Hepatocyte (in vitro differentiated cells): ENCODE results near the gene TNFRSF1B.

Experiments used
- CTCF ChIP-seq: fragments of 200-600 bp; sonication (generic); IDR thresholded peaks from 2 replicates; pipeline ENCODE4 v1.5.1; 2016; ENCODE audit warnings: antibody characterized with exemption, mild to moderate bottlenecking; ENCODE audit not compliant: poor library complexity
- EZH2 ChIP-seq: fragments of 200-600 bp; sonication (generic); IDR thresholded peaks from 2 replicates; pipeline ENCODE4 v1.6.1; 2016; ENCODE audit warnings: antibody characterized with exemption, mild to moderate bottlenecking, borderline replicate concordance
- EZH2phosphoT487 ChIP-seq: fragments of 200-600 bp; sonication (generic); IDR thresholded peaks from one replicate; pipeline ENCODE4 v1.6.1; 2018; ENCODE audit warnings: antibody characterized with exemption, mild to moderate bottlenecking, low read depth, moderate library complexity; ENCODE audit not compliant: unreplicated experiment, severe bottlenecking

GRCh38 chr1:12255913-12256312 lies 89.1 kb downstream of the TNFRSF1B start:
- TF ChIP-seq CTCF (no peak), EZH2phosphoT487 (no peak), EZH2 (no peak)
